ENCODE measurements around the gene CDH18. TPM values are rescaled to one million over a fixed set of nuclear protein-coding genes. Genes with fewer than 3 reads are reported as not detected.

The CDH18 gene
- total RNA-seq, 2 donors from 2014 or later: 1.2 TPM; not detected in 1

DNA sequence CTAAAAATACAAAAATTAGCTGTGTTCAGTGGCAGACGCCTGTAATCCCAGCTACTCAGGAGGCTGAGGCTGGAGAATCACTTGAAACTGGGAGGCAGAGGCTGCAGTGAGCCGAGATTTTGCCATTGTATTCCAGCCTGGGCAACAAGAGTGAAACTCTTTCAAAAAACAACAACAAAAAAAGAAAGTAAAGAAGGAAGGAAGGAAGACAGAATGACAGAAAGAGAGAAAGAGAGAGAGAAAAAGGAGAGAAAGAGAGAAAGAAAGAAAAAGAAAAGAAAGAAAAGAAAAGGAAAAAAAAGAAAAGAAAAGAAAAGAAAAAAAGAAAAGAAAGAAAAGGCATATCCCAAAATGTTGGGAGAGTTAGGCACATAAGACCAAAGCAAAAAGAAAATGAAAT, 278.6 kb downstream of the CDH18 start:
- Histone ChIP-seq H3K4me3 (no peak overlapping the region), H3K27ac (no peak overlapping the region), H3K4me1 (replicated peaks) (no peaks in the 10 kb centered on the region), H3K27me3 (replicated peaks; ENCODE audit: insufficient read depth) (no peaks in the 10 kb centered on the region), H3K9me3 (no peaks in the 10 kb centered on the region), H3K36me3 (no peaks in the 10 kb centered on the region)
- no peak for DNase-seq (ENCODE audit: low spot score)
- intact Hi-C loops (cut with DNase I): no loop called here
- TF ChIP-seq, protein P1, sequence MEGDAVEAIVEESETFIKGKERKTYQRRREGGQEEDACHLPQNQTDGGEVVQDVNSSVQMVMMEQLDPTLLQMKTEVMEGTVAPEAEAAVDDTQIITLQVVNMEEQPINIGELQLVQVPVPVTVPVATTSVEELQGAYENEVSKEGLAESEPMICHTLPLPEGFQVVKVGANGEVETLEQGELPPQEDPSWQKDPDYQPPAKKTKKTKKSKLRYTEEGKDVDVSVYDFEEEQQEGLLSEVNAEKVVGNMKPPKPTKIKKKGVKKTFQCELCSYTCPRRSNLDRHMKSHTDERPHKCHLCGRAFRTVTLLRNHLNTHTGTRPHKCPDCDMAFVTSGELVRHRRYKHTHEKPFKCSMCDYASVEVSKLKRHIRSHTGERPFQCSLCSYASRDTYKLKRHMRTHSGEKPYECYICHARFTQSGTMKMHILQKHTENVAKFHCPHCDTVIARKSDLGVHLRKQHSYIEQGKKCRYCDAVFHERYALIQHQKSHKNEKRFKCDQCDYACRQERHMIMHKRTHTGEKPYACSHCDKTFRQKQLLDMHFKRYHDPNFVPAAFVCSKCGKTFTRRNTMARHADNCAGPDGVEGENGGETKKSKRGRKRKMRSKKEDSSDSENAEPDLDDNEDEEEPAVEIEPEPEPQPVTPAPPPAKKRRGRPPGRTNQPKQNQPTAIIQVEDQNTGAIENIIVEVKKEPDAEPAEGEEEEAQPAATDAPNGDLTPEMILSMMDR (IDR thresholded peaks at IDR 0.05): no peak
- no peak for TF ChIP-seq POLR2AphosphoS5 (IDR thresholded peaks at IDR 0.05)
- no peak for TF ChIP-seq POLR2A (IDR thresholded peaks at IDR 0.05)
- WGBS: 100% methylated on average over 2 of the region's 2 CpGs

DNA sequence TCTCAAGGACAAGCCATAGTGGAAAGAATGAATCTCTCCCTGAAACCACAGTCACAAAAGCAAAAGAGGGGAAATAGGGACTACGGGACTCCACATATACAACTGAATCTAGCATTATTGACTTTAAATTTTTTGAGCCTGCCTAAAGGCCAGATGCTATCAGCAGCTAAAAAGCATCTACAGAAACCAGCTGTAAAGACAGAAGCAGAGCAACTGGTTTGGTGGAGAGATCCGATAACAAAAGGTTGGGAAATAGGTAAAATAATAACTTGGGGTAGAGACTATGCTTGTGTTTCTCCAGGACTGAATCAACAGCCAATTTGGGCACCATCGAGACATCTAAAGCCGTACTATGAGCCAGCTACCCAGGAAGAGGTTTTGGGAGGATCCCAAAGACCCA, 281.2 kb downstream of the CDH18 start:
- WGBS: 79% methylated on average over 4 of the region's 4 CpGs
- no peaks in the 10 kb centered on the region for H3K36me3 ChIP-seq
- no peaks in the 10 kb centered on the region for H3K9me3 ChIP-seq
- H3K4me1 ChIP-seq (replicated peaks): no peaks in the 10 kb centered on the region
- intact Hi-C loops (cut with DNase I): no loop called here
- TF ChIP-seq, protein P1 (IDR thresholded peaks at IDR 0.05): no peak
- TF ChIP-seq POLR2AphosphoS5 (IDR thresholded peaks at IDR 0.05) (no peak), POLR2A (IDR thresholded peaks at IDR 0.05) (no peak)
- H3K4me3 ChIP-seq: no peak overlapping the region
- DNase-seq (ENCODE audit: low spot score): no peak
- no peak overlapping the region for H3K27ac ChIP-seq
- H3K27me3 ChIP-seq (replicated peaks; ENCODE audit: insufficient read depth): no peaks in the 10 kb centered on the region

DNA sequence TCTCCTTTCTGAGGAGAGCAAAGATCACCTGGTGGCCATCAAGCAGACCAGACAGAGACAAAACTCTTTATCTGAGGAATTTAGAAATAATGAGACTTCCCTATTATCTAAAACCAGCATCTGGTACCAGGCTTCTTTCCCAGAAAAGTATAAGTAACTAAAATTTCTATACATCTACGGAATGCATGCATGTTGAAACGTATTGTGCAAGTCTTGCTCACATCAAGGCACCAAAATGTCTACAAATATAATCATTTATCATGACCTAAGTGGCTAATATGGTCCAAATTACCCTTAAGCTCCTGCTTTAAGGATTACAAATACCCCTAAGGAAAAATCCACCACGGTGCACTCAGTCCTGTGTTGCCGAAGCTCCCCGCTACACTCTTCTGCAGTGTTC, 286.3 kb downstream of the CDH18 start:
- Histone ChIP-seq H3K4me1 (replicated peaks) (no peaks in the 10 kb centered on the region), H3K27me3 (replicated peaks; ENCODE audit: insufficient read depth) (no peaks in the 10 kb centered on the region), H3K9me3 (no peaks in the 10 kb centered on the region), H3K36me3 (no peaks in the 10 kb centered on the region), H3K27ac (no peak overlapping the region), H3K4me3 (no peak overlapping the region)
- WGBS: 82% methylated on average over 5 of the region's 5 CpGs
- no peak for DNase-seq (ENCODE audit: low spot score)
- TF ChIP-seq POLR2AphosphoS5 (IDR thresholded peaks at IDR 0.05): no peak
- TF ChIP-seq, protein P1 (IDR thresholded peaks at IDR 0.05): no peak
- no peak for TF ChIP-seq POLR2A (IDR thresholded peaks at IDR 0.05)
- intact Hi-C loops (cut with DNase I): no loop called here

DNA sequence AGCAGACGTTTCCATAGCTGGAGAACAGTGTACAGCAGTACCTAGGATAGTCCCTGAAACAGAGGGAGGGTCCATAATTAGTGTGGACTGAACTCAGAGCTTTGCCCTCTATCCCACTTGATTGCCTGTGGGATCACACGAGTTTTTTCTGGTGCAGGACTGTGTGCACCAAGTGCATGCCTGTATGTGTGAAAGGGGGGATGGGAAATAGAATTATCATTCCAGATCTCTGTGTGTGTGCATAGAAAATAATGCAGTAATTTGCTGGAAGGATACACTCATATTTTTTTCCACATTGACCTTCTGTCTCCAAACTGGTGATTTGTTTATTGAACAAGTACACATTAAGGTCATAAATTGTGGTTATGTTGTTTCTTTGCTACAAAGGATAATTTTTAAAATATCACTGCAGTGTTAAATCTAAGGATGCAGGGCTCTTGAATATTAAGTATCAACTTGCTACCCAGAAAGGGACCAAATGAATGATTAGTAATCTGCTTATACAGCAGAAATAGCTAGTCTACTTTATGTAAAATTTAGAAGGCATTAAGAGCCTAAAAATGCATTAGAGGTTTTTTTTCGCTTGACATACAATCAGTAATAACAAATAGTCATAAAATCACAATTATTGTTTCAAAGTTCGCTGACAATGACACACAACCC, 292.9 kb downstream of the CDH18 start:
- no peaks in the 10 kb centered on the region for H3K27me3 ChIP-seq (replicated peaks; ENCODE audit: insufficient read depth)
- intact Hi-C loops (cut with DNase I): no loop called here
- H3K27ac ChIP-seq: no peak overlapping the region
- TF ChIP-seq POLR2A (IDR thresholded peaks at IDR 0.05): no peak
- no peak for TF ChIP-seq POLR2AphosphoS5 (IDR thresholded peaks at IDR 0.05)
- TF ChIP-seq, protein P1 (IDR thresholded peaks at IDR 0.05): no peak
- no peaks in the 10 kb centered on the region for H3K4me1 ChIP-seq (replicated peaks)
- WGBS: 75% methylated on average over 4 of the region's 4 CpGs
- DNase-seq (ENCODE audit: low spot score): no peak
- H3K4me3 ChIP-seq: no peak overlapping the region
- H3K9me3 ChIP-seq: no peaks in the 10 kb centered on the region
- H3K36me3 ChIP-seq: no peaks in the 10 kb centered on the region

DNA sequence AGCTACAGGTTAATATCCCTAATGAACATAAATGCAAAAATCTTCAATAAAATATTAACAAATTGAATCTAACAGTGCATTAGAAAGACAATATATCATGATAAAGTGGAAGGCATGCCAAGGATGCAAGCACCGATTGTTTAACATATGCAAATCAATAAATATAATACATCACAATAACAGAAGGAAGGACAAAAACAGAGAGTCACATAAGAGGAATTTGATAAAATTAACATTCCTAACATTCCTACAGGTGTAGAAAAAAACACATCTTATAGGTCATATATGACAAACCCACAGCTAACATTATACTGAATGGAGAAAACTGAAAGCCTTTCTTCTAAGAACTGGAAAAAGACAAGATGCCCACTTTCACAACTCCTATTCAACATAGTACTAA, 297.0 kb downstream of the CDH18 start:
- Histone ChIP-seq H3K9me3 (no peaks in the 10 kb centered on the region), H3K4me3 (no peak overlapping the region), H3K4me1 (replicated peaks) (no peaks in the 10 kb centered on the region), H3K27me3 (replicated peaks; ENCODE audit: insufficient read depth) (no peaks in the 10 kb centered on the region), H3K36me3 (no peaks in the 10 kb centered on the region), H3K27ac (no peak overlapping the region)
- WGBS: 81% methylated on average over 1 of the region's 1 CpG
- TF ChIP-seq POLR2A (IDR thresholded peaks at IDR 0.05) (no peak), POLR2AphosphoS5 (IDR thresholded peaks at IDR 0.05) (no peak)
- TF ChIP-seq, protein P1 (IDR thresholded peaks at IDR 0.05): no peak
- intact Hi-C loops (cut with DNase I): no loop called here
- DNase-seq (ENCODE audit: low spot score): no peak
